Natural killer cell (primary cell): ENCODE results near the gene RHAG. TPM values are rescaled to one million over a fixed set of nuclear protein-coding genes. Genes with fewer than 3 reads are reported as not detected.

Experiments
- ATAC-seq, 3 donors: fragments of 150-1000 bp in 2 of 3; fragments of 200-7000 bp in 1 of 3; cut with Tn5 transposase; 1 replicate in 1 of 3; 2 replicates in 2 of 3; pipeline ENCODE4 v1.10.0; 2021; ENCODE audit warnings: mild to moderate bottlenecking in 2 of 3, moderate library complexity in 2 of 3
- DNase-seq, 2 donors: peaks; one replicate each; pipeline versions ENCODE4 v3.0.0 to v3.0.0-alpha.2; 2013 to 2021; ENCODE audit warnings: mixed read lengths in 1 of 2
- H3K27ac ChIP-seq: one replicate; pipeline ENCODE4 v1.5.1; 2013; ENCODE audit warnings: mild to moderate bottlenecking, low read length
- H3K27me3 ChIP-seq: one replicate; pipeline ENCODE4 v1.6.1; 2013; ENCODE audit warnings: low read length; ENCODE audit not compliant: control insufficient read depth, insufficient read depth
- H3K36me3 ChIP-seq: one replicate; pipeline ENCODE4 v1.6.1; 2013; ENCODE audit warnings: low read length; ENCODE audit not compliant: control insufficient read depth, insufficient read depth
- H3K4me1 ChIP-seq: one replicate; pipeline ENCODE4 v1.6.1; 2013; ENCODE audit warnings: low read length; ENCODE audit not compliant: control insufficient read depth, insufficient read depth
- H3K4me3 ChIP-seq: one replicate; pipeline ENCODE4 v1.5.1; 2013; ENCODE audit warnings: low read length
- H3K9me3 ChIP-seq: one replicate; pipeline ENCODE4 v1.6.1; 2013; ENCODE audit warnings: low read length; ENCODE audit not compliant: control insufficient read depth, insufficient read depth
- H3K27ac Mint-ChIP-seq, 2 donors: one replicate each; pipeline ENCODE4 v1.8.0; 2022; ENCODE audit warnings: mild to moderate bottlenecking in 2 of 2, mixed read lengths in 2 of 2, moderate library complexity in 1 of 2
- H3K27me3 Mint-ChIP-seq, 2 donors: one replicate each; pipeline ENCODE4 v1.8.0; 2022; ENCODE audit warnings: low read depth in 2 of 2, mixed read lengths in 2 of 2
- H3K36me3 Mint-ChIP-seq: one replicate; pipeline ENCODE4 v1.8.0; 2022; ENCODE audit warnings: mixed read lengths
- H3K4me1 Mint-ChIP-seq, 2 donors: one replicate each; pipeline ENCODE4 v1.8.0; 2022; ENCODE audit warnings: mixed read lengths in 2 of 2
- H3K4me3 Mint-ChIP-seq: one replicate; pipeline ENCODE4 v1.8.0; 2022; ENCODE audit warnings: mild to moderate bottlenecking, moderate library complexity, mixed read lengths
- H3K9me3 Mint-ChIP-seq, 2 donors: one replicate each; pipeline ENCODE4 v1.8.0; 2022; ENCODE audit warnings: mixed read lengths in 2 of 2
- CTCF ChIP-seq: fragments of 200-600 bp; IDR thresholded peaks from one replicate; pipeline ENCODE4 v1.8.0; 2022; ENCODE audit warnings: antibody characterized with exemption
- WGBS: methylation state at CpG from one replicate; pipeline ENCODE4 v1.1.7; 2013; ENCODE audit warnings: missing lambda C conversion rate; ENCODE audit not compliant: insufficient coverage; 5-methylcytosine and 5-hydroxymethylcytosine counted together
- intact Hi-C: fragments of 100-400 bp; cut with micrococcal nuclease; formaldehyde crosslinking; loops from one replicate; pipeline ENCODE4 v1.14.2; 2022
- total RNA-seq, 4 donors: library from RNA; stranded (reverse); fragments of 120-200 nt in 1 of 4; gene quantifications; one replicate each; pipeline versions ENCODE4 v1.2.3 to v1.2.4, GENCODE V29; 2013 to 2022

The RHAG gene
- total RNA-seq, 3 donors from 2014 or later (not counting 1 experiment from before 2014, with no cell fraction given): not detected

- Mint-ChIP-seq H3K27ac (no peak overlapping the region), H3K36me3 (no peaks in the 10 kb centered on the region), H3K4me3 (no peak overlapping the region), H3K9me3 (no peaks in the 10 kb centered on the region), H3K4me1 (no peaks in the 10 kb centered on the region), H3K27me3 (no peaks in the 10 kb centered on the region)
- no peak for TF ChIP-seq CTCF
- WGBS: 63% methylated on average over 10 of the region's 10 CpGs
- no peak overlapping the region for H3K27ac ChIP-seq
- H3K27me3 ChIP-seq: no peaks in the 10 kb centered on the region
- no peak overlapping the region for H3K4me3 ChIP-seq
- H3K36me3 ChIP-seq: no peaks in the 10 kb centered on the region
- ATAC-seq (no peak), DNase-seq (no peak)
- intact Hi-C loops: no loop called here
- no peaks in the 10 kb centered on the region for H3K4me1 ChIP-seq
- no peaks in the 10 kb centered on the region for H3K9me3 ChIP-seq
These were observed 70.8 kb downstream of the RHAG start for GRCh38 chr6:49565855-49566254.

GRCh38 chr6:49565261-49565660 is 71.4 kb downstream of the RHAG start:
- H3K36me3 ChIP-seq: no peaks in the 10 kb centered on the region
- H3K4me1 ChIP-seq: no peaks in the 10 kb centered on the region
- H3K9me3 ChIP-seq: no peaks in the 10 kb centered on the region
- WGBS: 90% methylated on average over 1 of the region's 2 CpGs
- Mint-ChIP-seq H3K9me3 (no peaks in the 10 kb centered on the region), H3K4me3 (no peak overlapping the region), H3K36me3 (no peaks in the 10 kb centered on the region), H3K27ac (no peak overlapping the region), H3K27me3 (no peaks in the 10 kb centered on the region), H3K4me1 (no peaks in the 10 kb centered on the region)
- H3K27me3 ChIP-seq: no peaks in the 10 kb centered on the region
- intact Hi-C loops: no loop called here
- no peak for TF ChIP-seq CTCF
- H3K4me3 ChIP-seq: no peak overlapping the region
- H3K27ac ChIP-seq: no peak overlapping the region
- DNase-seq (no peak), ATAC-seq (no peak)

- TF ChIP-seq CTCF: no peak
- Mint-ChIP-seq H3K9me3 (no peaks in the 10 kb centered on the region), H3K27me3 (no peaks in the 10 kb centered on the region), H3K36me3 (no peaks in the 10 kb centered on the region), H3K4me1 (no peaks in the 10 kb centered on the region), H3K4me3 (no peak overlapping the region), H3K27ac (no peak overlapping the region)
- Histone ChIP-seq H3K4me1 (no peaks in the 10 kb centered on the region), H3K4me3 (no peak overlapping the region), H3K27me3 (no peaks in the 10 kb centered on the region), H3K27ac (no peak overlapping the region), H3K36me3 (no peaks in the 10 kb centered on the region), H3K9me3 (no peaks in the 10 kb centered on the region)
- intact Hi-C loops: no loop called here
- WGBS: no CpG with 5 or more reads among the region's 1 CpG
- ATAC-seq: no peak
- DNase-seq: no peak
These were observed 72.1 kb downstream of the RHAG start for GRCh38 chr6:49564552-49564951.
